Stimulated activated memory B cell treated with anti-CD40 and anti-IgM and Interleukin-4, amounts not matched to agents 10 μg/mL and 1 μg/mL and 100 μg/mL, for 72 hours (primary cell): ENCODE data around the gene AGMO.
A peak's percentile ranks its signal among the peaks of the same experiment; 100 is the strongest.

ENCODE experiments used
- ATAC-seq: fragments of 150-1000 bp; cut with Tn5 transposase; 2 replicates; pipeline ENCODE4 v1.10.0; 2021
- H3K27ac Mint-ChIP-seq: one replicate; pipeline ENCODE4 v1.8.0; 2022; ENCODE audit warnings: mild to moderate bottlenecking, mixed read lengths
- H3K27me3 Mint-ChIP-seq: one replicate; pipeline ENCODE4 v1.8.0; 2022; ENCODE audit warnings: mixed read lengths
- H3K36me3 Mint-ChIP-seq: one replicate; pipeline ENCODE4 v1.8.0; 2022; ENCODE audit warnings: mixed read lengths
- H3K4me1 Mint-ChIP-seq: one replicate; pipeline ENCODE4 v1.8.0; 2022; ENCODE audit warnings: mixed read lengths
- H3K4me3 Mint-ChIP-seq: one replicate; pipeline ENCODE4 v1.8.0; 2022; ENCODE audit warnings: mild to moderate bottlenecking, moderate library complexity, mixed read lengths
- H3K9me3 Mint-ChIP-seq: one replicate; pipeline ENCODE4 v1.8.0; 2022; ENCODE audit warnings: mixed read lengths

Gene AGMO

DNA sequence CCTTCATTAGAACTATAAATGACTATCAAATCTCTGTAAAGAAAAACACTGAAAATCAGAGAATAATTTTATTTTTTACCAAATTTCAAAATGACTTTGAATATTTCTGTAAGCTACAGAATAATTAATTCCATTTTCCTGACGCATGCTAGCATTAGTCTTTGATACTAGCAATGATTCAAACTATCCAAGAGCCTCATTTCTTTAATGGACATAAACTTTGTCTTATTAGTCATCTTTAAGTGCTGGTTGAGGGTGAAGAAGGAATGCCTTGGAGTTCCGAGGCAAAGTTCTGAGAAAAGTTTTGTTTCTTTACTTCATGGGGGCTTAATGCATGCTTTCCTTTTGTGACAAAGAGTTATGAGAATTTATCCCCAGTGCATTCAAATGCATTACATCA lies 137.3 kb downstream of the AGMO start:
- no peak overlapping the region for H3K4me3 Mint-ChIP-seq
- no peak for ATAC-seq
- H3K36me3 Mint-ChIP-seq = no peaks in the 10 kb centered on the region
- H3K27me3 Mint-ChIP-seq = no peaks in the 10 kb centered on the region
- H3K27ac Mint-ChIP-seq = no peak overlapping the region
- H3K4me1 Mint-ChIP-seq = no peaks in the 10 kb centered on the region
- H3K9me3 Mint-ChIP-seq = peaks cover 19% of the 10 kb centered on the region

DNA sequence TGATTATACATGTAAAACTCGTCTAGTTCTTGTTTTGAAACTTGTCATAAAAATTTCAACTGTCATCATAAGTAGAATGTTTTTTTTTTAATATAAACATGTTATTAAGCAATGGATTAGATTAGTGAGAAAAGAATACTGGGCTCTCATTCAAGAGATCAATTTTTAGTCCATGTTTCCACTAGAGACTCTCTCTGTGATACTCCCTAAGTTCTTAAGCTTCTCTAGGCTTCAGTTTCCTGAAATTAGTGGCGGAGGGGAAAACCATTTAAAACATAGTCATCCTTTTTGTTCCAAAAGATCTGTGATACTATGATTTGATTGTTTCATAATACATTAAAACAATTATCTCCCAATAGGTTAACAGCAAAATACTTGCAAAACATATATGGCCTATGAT lies 142.2 kb downstream of the AGMO start:
- no peaks in the 10 kb centered on the region for H3K4me1 Mint-ChIP-seq
- ATAC-seq = no peak
- H3K27me3 Mint-ChIP-seq = no peaks in the 10 kb centered on the region
- H3K4me3 Mint-ChIP-seq = no peak overlapping the region
- H3K36me3 Mint-ChIP-seq = no peaks in the 10 kb centered on the region
- no peak overlapping the region for H3K27ac Mint-ChIP-seq
- peaks cover 15% of the 10 kb centered on the region for H3K9me3 Mint-ChIP-seq

DNA sequence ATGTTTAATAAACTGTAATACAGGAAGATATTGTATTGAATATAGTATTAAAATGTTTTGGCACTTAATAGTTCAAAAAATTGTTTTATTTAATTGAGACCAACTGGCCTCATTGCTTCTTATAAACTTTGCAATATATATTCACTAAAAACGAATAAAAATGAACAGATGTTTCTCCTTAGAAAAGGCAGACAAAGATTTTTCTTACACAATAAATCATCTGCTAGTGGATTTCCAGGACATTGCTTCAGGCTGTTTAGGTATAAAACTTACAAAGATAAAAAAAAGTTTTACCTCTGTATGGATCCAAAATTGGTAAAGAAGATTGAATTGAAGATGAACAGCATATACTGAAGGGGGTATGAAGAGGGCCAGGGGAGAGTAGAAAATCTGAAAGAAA lies 143.6 kb downstream of the AGMO start:
- ATAC-seq = no peak
- H3K4me3 Mint-ChIP-seq = no peak overlapping the region
- H3K9me3 Mint-ChIP-seq = peaks cover 19% of the 10 kb centered on the region

DNA sequence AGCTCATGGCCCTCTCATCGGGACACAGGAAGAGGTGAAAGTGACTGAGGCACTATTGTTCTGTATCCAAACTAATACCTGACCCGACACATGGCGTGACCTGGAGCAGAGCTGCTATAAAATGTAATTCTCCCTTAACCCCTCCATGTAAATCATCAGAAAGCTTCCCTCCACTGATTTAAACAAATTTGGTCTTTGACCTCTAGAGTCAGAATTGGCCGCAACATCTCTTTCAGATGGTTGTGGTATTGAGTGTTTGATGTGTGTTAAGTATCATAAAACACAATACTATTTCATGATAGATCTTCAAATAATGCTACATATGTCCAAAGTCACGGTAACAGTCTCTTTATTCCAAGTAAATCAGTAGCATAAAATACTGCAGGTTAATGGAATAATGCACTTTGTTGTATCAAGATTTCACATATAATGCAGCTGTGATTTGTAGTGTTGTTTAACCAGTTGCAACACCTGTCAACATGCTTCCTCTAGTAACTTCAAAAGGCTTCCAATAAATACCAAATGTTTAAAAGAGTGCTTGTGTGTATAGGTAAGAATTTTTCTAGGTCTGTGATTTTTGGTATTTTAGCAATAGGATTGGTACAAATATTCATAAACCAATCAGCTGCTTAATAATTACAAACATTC lies 144.3 kb downstream of the AGMO start:
- Mint-ChIP-seq H3K9me3 (peaks cover 16% of the 10 kb centered on the region), H3K36me3 (no peaks in the 10 kb centered on the region), H3K27me3 (no peaks in the 10 kb centered on the region), H3K27ac (no peak overlapping the region), H3K4me1 (no peaks in the 10 kb centered on the region), H3K4me3 (no peak overlapping the region)
- no peak for ATAC-seq

More for the DNA sequence above, 143.6 kb downstream of the AGMO start:
- no peaks in the 10 kb centered on the region for H3K4me1 Mint-ChIP-seq
- H3K27me3 Mint-ChIP-seq = no peaks in the 10 kb centered on the region
- no peak overlapping the region for H3K27ac Mint-ChIP-seq
- no peaks in the 10 kb centered on the region for H3K36me3 Mint-ChIP-seq

DNA sequence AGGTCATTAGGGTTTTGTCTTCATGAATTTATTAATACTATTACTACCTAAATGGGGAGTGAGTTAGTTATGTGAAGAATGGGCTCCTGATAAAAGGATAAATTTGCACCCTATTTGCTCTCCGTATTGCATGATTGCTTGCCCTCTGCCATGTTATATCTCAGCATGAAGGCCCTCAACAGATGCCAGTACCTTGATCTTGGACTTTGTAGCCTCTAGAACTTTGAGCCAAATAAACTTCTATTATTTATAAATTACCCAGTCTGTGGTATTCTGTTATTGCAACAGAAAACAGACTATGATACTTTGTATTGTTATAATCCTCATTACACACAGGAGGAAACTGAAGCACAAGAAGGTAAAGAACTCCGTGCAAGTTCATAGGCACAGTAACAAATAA lies 150.8 kb downstream of the AGMO start:
- no peak overlapping the region for H3K27ac Mint-ChIP-seq

DNA sequence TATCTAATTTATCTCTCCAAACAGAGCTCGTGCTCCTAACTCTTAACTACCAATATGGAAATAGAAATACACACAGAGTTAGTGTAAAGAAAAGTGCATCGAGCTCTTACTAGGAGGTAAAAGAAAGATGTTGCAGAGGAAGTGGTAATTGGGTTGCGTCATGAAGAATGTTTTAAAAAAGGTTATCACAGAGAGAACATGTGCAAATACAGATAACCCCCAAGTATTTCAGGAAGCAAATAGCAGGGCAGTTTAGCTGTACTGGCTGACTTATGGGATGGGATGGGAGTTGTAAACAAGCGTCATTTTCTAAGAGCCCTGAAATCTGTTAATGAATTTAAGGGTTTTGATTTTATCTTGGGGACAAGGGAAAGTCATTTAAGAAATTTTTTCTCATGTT lies 153.9 kb downstream of the AGMO start:
- no peak overlapping the region for H3K4me3 Mint-ChIP-seq
- no peak for ATAC-seq
- H3K9me3 Mint-ChIP-seq = no peaks in the 10 kb centered on the region
- H3K27me3 Mint-ChIP-seq = no peaks in the 10 kb centered on the region
- no peak overlapping the region for H3K27ac Mint-ChIP-seq
- no peaks in the 10 kb centered on the region for H3K36me3 Mint-ChIP-seq
- no peaks in the 10 kb centered on the region for H3K4me1 Mint-ChIP-seq

More for the DNA sequence above, 150.8 kb downstream of the AGMO start:
- Mint-ChIP-seq H3K4me1 (no peaks in the 10 kb centered on the region), H3K4me3 (no peak overlapping the region), H3K36me3 (no peaks in the 10 kb centered on the region), H3K9me3 (peaks cover 3% of the 10 kb centered on the region), H3K27me3 (no peaks in the 10 kb centered on the region)
- ATAC-seq = no peak

DNA sequence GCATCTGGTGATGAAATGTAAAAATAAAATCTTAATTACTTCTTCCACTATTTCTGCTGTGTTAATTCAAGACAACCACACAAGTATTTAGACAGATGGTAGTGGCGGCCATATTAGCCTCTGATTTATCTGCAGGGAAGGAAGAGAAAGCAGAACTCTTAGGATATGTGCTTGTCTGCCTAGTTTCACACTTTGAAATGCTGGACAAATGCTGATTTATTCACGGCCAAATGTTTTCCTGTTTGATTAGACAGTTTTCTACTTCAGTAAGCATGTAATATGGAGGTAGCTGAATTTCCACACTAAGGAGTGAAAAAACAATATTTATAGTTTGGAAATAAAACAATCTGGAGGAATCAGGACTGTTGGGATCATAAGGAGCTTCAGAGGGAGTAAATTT lies 158.1 kb downstream of the AGMO start:
- H3K27me3 Mint-ChIP-seq = no peaks in the 10 kb centered on the region
- H3K9me3 Mint-ChIP-seq = no peaks in the 10 kb centered on the region
- no peaks in the 10 kb centered on the region for H3K36me3 Mint-ChIP-seq
- no peak overlapping the region for H3K4me3 Mint-ChIP-seq
- no peak overlapping the region for H3K27ac Mint-ChIP-seq
- H3K4me1 Mint-ChIP-seq = no peaks in the 10 kb centered on the region
- no peak for ATAC-seq

DNA sequence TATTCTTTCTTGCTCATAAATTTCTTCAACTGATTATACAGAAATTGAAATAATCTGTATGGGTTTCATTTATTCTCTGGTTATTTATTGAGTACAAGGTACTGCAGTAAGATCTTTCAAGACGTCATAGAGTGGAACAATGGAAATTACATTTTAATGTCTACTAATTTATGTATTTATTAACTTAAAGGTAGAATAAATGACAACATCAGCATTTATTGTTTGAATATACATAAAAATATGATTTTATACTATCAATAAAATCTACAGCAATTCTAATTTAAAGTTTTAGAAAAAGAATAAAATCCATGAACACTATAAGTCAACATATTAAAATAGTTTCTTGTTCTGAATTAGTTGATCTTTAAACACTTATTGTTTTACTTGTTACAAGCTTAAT lies 158.5 kb downstream of the AGMO start:
- H3K4me1 Mint-ChIP-seq = no peaks in the 10 kb centered on the region
- H3K4me3 Mint-ChIP-seq = no peak overlapping the region
- ATAC-seq = no peak
- H3K9me3 Mint-ChIP-seq = no peaks in the 10 kb centered on the region
- H3K36me3 Mint-ChIP-seq = no peaks in the 10 kb centered on the region
- no peak overlapping the region for H3K27ac Mint-ChIP-seq
- no peaks in the 10 kb centered on the region for H3K27me3 Mint-ChIP-seq

DNA sequence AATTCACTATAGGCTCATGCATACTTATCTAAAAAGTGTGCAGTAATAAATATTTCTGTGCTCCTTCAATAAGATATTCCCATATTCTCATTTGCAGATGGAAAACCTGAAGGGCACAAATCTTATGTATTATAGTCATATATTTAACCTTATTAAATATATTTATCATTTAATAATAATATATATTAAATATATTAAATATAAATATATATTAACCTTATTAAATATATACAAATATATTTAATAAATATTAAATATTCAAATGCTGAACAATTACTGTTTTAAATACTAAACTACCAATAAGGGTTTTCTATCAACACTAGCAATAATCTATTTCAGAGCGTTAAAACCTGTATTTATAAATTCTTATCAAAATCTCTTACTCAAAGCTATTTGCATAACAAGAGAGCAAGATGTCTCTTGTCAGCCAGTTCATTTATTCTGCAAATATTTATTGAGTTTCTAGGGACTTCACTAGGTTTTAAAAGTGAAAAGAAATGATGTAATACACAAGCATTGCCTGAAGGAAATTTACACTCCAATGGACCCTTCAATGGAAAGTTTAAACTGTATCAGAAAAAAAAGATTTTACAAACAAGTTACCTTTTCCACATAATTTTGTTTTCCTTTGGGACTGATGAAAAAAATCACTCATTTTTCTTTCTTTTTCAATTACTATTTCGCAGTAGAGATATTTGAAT lies 159.2 kb downstream of the AGMO start:
- Mint-ChIP-seq H3K27me3 (no peaks in the 10 kb centered on the region), H3K9me3 (peaks cover under 1% of the 10 kb centered on the region), H3K4me3 (no peak overlapping the region), H3K36me3 (no peaks in the 10 kb centered on the region), H3K4me1 (no peaks in the 10 kb centered on the region), H3K27ac (no peak overlapping the region)
- no peak for ATAC-seq

DNA sequence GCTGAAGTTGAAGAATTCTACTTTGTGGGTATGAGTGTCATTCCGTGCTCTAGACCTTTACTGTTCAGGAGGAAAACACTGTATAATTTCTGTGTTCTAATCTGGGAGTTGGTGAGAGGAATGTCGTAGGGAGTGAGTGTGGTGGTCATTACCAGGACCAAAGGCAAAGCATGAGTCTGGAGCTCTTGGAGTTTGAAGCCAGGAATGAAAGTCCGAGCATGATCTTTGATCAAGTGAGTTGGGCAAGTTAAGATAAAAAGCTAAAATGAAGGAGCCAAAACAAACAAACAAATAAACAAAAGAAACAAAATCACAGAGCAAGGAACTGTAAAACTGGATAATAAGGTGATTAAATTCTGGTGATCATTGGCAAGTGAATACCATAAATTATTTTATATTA lies 161.4 kb downstream of the AGMO start:
- Mint-ChIP-seq H3K36me3 (no peaks in the 10 kb centered on the region), H3K4me1 (no peaks in the 10 kb centered on the region), H3K27me3 (no peaks in the 10 kb centered on the region), H3K9me3 (peaks cover 3% of the 10 kb centered on the region), H3K27ac (no peak overlapping the region), H3K4me3 (no peak overlapping the region)
- ATAC-seq = no peak

DNA sequence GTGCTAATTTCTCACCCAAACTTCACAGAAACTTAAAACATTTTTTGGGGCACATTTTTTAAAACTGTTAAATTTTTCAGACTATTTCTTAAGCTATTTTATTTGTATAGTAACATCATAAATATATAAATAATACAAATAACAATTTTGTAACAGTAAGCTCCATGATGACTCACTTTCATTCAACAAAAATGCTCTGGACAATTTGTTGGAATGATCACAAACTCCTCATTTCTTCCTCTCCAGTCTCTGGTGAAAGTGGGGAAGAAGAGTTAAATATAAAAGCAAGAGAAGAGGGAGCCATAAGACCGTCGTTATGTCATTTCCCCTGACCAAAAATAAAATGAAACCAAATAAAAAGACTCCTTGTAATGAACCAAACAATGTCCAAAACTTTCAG lies 162.4 kb downstream of the AGMO start:
- H3K36me3 Mint-ChIP-seq = no peaks in the 10 kb centered on the region
- H3K4me3 Mint-ChIP-seq = no peak overlapping the region
- no peaks in the 10 kb centered on the region for H3K27me3 Mint-ChIP-seq
- ATAC-seq = no peak
- H3K9me3 Mint-ChIP-seq = peaks cover 5% of the 10 kb centered on the region
- H3K4me1 Mint-ChIP-seq = no peaks in the 10 kb centered on the region
- no peak overlapping the region for H3K27ac Mint-ChIP-seq

DNA sequence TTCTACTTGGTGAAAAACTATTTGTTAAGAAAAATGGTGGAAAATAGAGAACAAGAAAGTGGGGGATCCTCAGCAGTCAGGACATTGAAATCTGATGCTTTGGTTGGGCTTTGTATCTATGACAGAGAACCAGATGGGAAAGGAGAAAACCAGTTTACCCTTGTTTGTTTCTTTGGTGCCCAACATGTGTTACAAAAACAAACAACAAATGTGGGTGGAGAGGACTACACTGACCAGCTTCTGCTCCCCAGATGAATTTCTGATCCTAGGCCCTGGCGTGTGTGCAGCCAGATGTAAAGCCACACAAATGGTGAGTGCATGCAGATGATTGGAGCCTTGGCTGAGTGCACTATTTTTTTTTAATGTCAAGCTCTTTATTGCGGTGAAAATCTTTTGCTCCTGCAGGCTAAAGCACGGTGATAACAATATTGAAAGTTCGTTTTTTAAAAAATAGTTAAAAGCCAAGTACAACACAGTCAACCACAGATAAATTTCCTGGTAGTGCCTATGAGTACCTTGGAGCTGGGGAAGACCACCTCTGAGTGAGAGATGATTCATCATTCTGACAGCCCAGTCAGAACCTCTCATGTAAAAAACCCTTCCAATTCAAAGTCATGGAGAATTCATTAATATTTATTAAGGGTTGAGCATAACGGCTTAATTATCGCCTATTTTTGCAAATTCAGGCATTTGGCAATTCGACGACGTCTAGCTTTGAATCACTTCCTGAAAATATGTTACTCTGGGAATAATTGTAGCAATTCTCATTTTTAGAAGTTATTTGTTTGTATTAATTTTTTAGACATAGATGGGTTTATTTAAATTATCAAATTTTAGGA lies 163.7 kb downstream of the AGMO start:
- Mint-ChIP-seq H3K4me1 (no peaks in the 10 kb centered on the region), H3K4me3 (no peak overlapping the region), H3K27me3 (no peaks in the 10 kb centered on the region), H3K27ac (no peak overlapping the region), H3K36me3 (no peaks in the 10 kb centered on the region), H3K9me3 (peaks cover 5% of the 10 kb centered on the region)
- no peak for ATAC-seq

DNA sequence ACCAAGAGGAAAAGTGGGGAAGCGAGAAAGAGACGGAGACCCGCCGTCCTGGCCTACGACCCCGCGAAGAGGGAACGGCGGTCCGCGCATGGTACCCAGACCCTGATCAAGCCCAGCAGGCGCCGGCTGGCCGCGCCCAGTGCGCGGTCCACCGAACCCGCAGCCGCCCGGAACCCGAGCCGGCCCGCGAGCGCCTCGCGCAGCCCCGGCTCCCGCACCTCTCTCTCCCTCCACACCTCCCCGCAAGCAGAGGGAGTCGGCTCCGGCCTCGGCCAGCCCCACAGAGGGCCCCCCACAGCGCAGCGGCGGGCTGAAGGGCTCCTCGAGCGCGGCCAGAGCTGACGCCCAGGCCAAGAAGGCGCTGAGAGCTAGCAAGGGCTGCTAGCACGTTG lies 164.7 kb downstream of the AGMO start:
- Mint-ChIP-seq H3K36me3 (no peaks in the 10 kb centered on the region), H3K27me3 (no peaks in the 10 kb centered on the region), H3K9me3 (peaks cover 5% of the 10 kb centered on the region), H3K4me1 (no peaks in the 10 kb centered on the region), H3K4me3 (no peak overlapping the region), H3K27ac (no peak overlapping the region)
- peak; percentile 47 for ATAC-seq

DNA sequence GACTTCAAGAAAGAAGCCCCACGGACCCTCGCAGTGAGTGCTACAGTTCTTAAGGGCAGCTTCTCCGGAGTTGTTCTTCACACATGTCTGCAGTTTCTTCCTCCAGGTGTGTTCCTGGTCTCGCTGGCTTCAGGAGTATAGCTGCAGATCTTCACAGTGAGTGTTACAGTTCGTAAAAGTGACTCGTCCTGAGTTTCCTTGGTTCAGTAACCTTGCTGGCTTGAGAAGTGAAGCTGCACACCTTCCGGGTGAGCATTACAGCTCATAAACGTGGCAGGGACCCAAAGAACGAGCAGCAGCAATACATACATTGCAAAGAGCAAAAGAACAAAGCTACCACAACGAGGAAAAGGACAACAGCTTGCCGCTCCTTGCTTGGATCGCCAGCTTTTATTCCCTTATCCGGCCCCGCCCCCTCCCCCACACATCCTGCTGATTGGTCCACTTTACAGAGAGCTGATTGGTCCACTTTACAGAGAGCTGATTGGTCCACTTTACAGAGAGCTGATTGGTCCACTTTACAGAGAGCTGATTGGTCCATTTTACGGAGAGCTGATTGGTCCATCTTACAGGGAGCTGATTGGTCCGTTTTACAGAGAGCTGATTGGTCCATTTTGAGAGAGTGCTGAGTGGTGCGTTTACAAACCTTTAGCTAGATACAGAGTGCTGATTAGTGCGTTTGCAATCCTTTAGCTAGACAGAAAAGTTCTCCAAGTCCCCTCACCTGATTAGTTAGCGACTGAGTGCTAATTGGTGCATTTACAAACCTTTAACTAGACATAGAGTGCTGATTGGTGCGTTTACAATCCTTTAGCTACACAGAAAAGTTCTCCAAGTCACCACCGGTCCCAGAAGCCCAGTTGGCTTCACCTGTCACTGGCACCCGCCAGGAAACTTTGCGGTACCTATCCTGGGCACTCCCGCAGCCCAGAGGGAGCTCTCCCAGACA lies 165.3 kb downstream of the AGMO start:
- ATAC-seq = no peak
- H3K27ac Mint-ChIP-seq = no peak overlapping the region
- H3K4me3 Mint-ChIP-seq = no peak overlapping the region
- H3K36me3 Mint-ChIP-seq = no peaks in the 10 kb centered on the region
- no peaks in the 10 kb centered on the region for H3K4me1 Mint-ChIP-seq
- no peaks in the 10 kb centered on the region for H3K27me3 Mint-ChIP-seq
- H3K9me3 Mint-ChIP-seq = peaks cover 5% of the 10 kb centered on the region

DNA sequence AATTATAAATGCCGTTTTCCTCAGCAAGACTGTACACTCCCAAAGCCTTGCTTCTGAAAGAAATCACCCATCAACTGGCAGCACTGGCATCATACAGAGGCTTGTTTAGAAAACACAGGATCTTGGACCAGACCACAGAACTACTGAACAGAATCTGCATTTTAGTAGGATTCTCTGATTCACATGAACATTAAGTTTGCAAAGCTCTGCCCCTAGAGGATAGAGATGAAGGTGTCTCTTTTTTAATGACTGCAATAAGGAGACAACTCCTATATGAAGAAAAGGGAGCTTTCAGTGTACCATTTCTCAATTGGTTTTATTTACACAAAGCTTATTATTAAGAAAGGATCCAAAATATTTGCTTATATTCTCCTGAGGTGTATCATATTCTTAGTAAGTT lies 172.7 kb downstream of the AGMO start:
- no peaks in the 10 kb centered on the region for H3K4me1 Mint-ChIP-seq
- no peaks in the 10 kb centered on the region for H3K36me3 Mint-ChIP-seq
- no peaks in the 10 kb centered on the region for H3K9me3 Mint-ChIP-seq
- no peak for ATAC-seq
- no peak overlapping the region for H3K4me3 Mint-ChIP-seq
- no peak overlapping the region for H3K27ac Mint-ChIP-seq
- no peaks in the 10 kb centered on the region for H3K27me3 Mint-ChIP-seq
